H1 (cell line): Measurements from ENCODE around the gene ARHGAP28.

ENCODE experiments used
- PHF8 ChIP-seq: fragments of 200-600 bp; sonication (generic); conservative IDR thresholded peaks from 2 replicates; pipeline ENCODE4 v1.7.1; 2012; ENCODE audit warnings: low read depth, mild to moderate bottlenecking, inconsistent platforms, low read length, moderate library complexity
- POLR2AphosphoS5 ChIP-seq: IDR thresholded peaks from 2 replicates; pipeline ENCODE4 v1.6.1; 2011; ENCODE audit warnings: low read depth, low read length
- TF ChIP-seq, protein P1 (sequence below), 3 experiments: IDR thresholded peaks; 1 replicate in 2 of 3; 2 replicates in 1 of 3; pipeline versions ENCODE4 v1.5.1 to v1.6.1; 2011; ENCODE audit warnings: low read length in 3 of 3, mild to moderate bottlenecking in 3 of 3, inconsistent platforms in 2 of 3, low read depth in 1 of 3, moderate library complexity in 1 of 3; ENCODE audit not compliant: insufficient read depth in 1 of 3; ENCODE audit errors: control extremely low read depth in 1 of 3

DNA sequence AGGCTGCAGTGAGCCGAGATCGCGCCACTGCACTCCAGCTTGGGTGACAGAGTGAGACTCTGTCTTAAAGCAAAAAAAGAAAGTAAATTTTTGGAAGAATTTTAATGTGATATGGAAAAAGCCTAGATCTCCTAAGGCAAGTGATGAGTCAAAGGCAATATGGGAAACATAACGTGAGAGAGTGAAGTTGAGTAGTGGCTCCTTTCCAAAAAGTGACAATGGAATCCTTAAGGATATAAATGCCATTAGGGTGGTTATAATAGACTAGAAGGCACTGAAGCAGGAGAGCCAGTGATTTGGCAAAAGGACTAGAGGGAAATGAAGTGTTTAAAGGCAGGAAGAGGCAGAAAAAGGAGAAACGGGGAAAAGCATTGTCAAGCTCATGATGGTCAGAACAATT lies 25.6 kb downstream of the ARHGAP28 start:
- TF ChIP-seq, protein P1, sequence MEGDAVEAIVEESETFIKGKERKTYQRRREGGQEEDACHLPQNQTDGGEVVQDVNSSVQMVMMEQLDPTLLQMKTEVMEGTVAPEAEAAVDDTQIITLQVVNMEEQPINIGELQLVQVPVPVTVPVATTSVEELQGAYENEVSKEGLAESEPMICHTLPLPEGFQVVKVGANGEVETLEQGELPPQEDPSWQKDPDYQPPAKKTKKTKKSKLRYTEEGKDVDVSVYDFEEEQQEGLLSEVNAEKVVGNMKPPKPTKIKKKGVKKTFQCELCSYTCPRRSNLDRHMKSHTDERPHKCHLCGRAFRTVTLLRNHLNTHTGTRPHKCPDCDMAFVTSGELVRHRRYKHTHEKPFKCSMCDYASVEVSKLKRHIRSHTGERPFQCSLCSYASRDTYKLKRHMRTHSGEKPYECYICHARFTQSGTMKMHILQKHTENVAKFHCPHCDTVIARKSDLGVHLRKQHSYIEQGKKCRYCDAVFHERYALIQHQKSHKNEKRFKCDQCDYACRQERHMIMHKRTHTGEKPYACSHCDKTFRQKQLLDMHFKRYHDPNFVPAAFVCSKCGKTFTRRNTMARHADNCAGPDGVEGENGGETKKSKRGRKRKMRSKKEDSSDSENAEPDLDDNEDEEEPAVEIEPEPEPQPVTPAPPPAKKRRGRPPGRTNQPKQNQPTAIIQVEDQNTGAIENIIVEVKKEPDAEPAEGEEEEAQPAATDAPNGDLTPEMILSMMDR (IDR thresholded peaks at IDR 0.05; ENCODE audit: control extremely low read depth in 1 of 3, insufficient read depth in 1 of 3, low read depth in 1 of 3, low read length in 3 of 3): no peak
- no peak for TF ChIP-seq POLR2AphosphoS5
- no peak for TF ChIP-seq PHF8
